GM12872 (cell line): ENCODE measurements around the gene DENND10.

Experiments
- CTCF ChIP-seq: IDR thresholded peaks from 3 replicates; pipeline ENCODE4 v1.5.1; 2011; ENCODE audit warnings: low read depth, mild to moderate bottlenecking, low read length, moderate library complexity; ENCODE audit not compliant: insufficient read depth

The DENND10 gene

GRCh38 chr10:119103903-119104653 lies at the start of gene DENND10:
Gene DENND10 (plus strand): TSS chr10:119104113. CDS start chr10:119104143, 30 bp downstream.
- TF ChIP-seq CTCF: no peak

- TF ChIP-seq CTCF: no peak
Observed at GRCh38 chr10:119055472-119055871, 48.4 kb upstream of the DENND10 start.

GRCh38 chr10:119058010-119058409 lies 45.9 kb upstream of the DENND10 start:
- no peak for TF ChIP-seq CTCF

- no peak for TF ChIP-seq CTCF
Observed at GRCh38 chr10:119059557-119059956, 44.4 kb upstream of the DENND10 start.

- TF ChIP-seq CTCF: no peak
Observed at GRCh38 chr10:119060107-119060506, 43.8 kb upstream of the DENND10 start.

GRCh38 chr10:119061352-119061751 lies 42.6 kb upstream of the DENND10 start:
- no peak for TF ChIP-seq CTCF

GRCh38 chr10:119061926-119062325 lies 42.0 kb upstream of the DENND10 start:
- TF ChIP-seq CTCF: no peak
